Measurements from ENCODE around the gene GRID1. TPM values are rescaled to one million over a fixed set of nuclear protein-coding genes. Genes with fewer than 3 reads are reported as not detected.

The GRID1 gene
- total RNA-seq, 1 donor from 2014 or later = 3.0 TPM

GRCh38 chr10:85645053-85645452 is 721.5 kb downstream of the GRID1 start:
- DNase-seq (ENCODE audit: low spot score) = no peak
- intact Hi-C loops (cut with DNase I) = no loop called here

- intact Hi-C loops (cut with DNase I) = no loop called here
These were observed 722.6 kb downstream of the GRID1 start for GRCh38 chr10:85643845-85644525.

GRCh38 chr10:85643171-85643844 is 723.3 kb downstream of the GRID1 start:
- DNase-seq (ENCODE audit: low spot score) = no peak
- intact Hi-C loops (cut with DNase I) = no loop called here

More at GRCh38 chr10:85643845-85644525, 722.6 kb downstream of the GRID1 start:
- no peak for DNase-seq (ENCODE audit: low spot score)

- intact Hi-C loops (cut with DNase I) = no loop called here
- DNase-seq (ENCODE audit: low spot score) = no peak
These were observed 724.0 kb downstream of the GRID1 start for GRCh38 chr10:85642421-85643170.

DNA sequence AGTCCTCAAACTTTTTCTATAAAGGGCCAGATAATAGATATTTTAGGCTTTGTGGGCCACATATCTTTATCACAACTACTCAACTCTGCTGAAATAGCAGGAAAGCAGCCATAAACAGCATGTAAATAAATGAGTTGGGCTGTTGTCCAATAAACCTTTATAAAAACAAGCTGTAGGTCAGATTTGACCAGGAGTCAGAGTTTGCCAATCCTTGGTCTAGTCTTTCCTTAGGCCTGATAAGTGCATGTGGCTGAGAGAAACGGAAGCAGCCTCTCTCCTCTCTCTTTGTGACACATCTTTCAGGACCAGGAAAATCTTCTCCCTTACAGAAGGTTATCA is 724.5 kb downstream of the GRID1 start:
- DNase-seq (ENCODE audit: low spot score) = no peak
- intact Hi-C loops (cut with DNase I) = no loop called here

GRCh38 chr10:85641479-85642009 is 725.1 kb downstream of the GRID1 start:
- intact Hi-C loops (cut with DNase I) = no loop called here

DNA sequence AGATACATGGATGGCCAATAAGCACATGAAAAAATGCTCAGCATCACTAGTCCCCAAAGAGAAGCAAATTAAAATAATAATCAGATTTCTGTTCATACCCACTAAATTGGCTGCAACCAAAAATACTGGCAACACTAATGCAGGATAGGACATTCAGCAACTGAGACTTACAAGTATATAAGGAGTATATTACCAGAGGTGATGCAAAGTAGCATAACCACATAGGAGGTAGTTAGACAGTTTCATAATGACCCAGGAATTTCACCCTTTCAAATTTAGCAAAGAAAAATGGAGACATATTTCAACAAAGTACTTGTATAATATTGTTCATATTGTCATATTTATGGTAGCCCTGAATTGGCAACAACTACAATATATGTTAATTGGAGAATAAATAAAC is 727.8 kb downstream of the GRID1 start:
- DNase-seq (ENCODE audit: low spot score) = no peak
- intact Hi-C loops (cut with DNase I) = no loop called here

More at GRCh38 chr10:85641479-85642009, 725.1 kb downstream of the GRID1 start:
- DNase-seq (ENCODE audit: low spot score) = no peak

DNA sequence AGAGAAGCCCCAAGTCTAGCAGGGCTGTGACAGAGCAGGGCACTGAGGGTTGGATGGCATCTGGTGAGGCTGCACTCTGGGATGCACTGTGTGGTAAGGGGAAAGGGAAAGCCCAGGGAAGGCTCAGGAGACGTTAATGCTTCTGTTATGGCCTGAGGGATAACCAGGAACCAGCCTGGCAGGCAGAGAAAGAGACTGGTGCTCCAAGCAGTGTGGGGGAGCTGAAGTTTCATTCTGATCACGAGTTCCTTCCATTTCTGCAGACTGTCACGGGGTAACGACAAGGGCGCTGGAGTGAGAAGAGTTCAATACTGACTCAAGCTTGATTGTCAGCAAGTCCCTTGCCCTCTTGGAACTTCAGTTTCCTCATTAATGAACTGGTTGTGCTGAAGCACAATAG is 730.9 kb downstream of the GRID1 start:
- intact Hi-C loops (cut with DNase I) = no loop called here
- DNase-seq (ENCODE audit: low spot score) = no peak

GRCh38 chr10:85624511-85624910 is 742.1 kb downstream of the GRID1 start:
- no peak for DNase-seq (ENCODE audit: low spot score)
- intact Hi-C loops (cut with DNase I) = no loop called here

DNA sequence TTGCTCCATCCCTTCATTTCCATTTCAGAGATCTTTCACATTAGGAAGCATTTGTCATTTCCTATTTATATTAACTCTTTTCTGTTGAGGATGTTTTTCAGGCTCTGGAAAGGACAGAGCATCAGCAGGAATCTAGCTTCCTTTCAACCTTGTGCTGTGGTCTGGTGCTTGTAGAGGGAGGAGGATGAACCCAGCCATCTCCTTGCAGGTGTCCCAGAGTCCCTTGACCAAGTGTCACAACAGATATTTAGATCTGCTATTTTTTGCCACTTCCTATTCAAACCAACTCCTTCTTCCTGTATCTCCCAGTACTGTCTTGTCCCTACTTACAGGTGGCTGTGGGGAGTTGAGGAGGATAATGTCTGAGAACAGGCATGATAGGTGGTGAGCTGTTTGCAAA is 742.8 kb downstream of the GRID1 start:
- intact Hi-C loops (cut with DNase I) = no loop called here
- no peak for DNase-seq (ENCODE audit: low spot score)

DNA sequence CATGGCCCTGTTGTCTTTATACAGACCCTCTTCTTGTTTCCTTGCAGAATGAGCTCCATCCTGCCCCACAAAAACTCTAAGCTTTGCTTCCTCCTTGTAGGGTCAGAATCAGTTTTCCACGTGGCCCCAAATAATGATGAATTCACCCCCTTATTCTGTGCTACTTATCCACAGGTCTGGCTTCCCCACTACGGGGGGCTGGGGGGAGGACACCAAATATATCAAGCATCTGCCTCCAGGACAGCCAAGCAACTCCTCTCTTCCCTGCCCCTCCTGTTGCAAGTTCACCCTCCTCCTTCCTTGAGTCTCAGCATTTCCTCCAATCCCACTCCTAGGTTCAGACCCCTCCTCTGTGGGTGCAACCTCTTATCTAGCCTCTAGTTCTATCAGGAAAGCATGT is 743.3 kb downstream of the GRID1 start:
- intact Hi-C loops (cut with DNase I) = no loop called here
- no peak for DNase-seq (ENCODE audit: low spot score)

DNA sequence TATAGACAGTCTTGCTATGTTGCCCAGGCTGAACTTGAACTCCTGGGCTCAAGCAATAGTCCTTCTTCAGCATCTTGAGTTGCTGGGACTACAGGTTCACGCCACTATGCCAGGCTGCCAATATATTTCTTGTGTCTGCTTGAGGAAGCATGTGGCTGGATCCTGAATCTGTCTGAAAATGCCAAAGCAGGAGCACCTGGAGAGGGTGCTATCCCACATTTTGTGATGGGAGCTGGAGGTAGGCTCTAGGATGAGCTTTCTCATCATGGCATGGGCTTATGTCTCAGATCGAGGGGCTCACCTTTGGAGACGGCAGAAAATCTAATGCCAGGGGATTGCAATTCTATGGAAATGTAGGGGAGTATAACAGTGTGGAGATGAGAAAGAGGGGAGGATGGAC is 744.2 kb downstream of the GRID1 start:
- intact Hi-C loops (cut with DNase I) = no loop called here
- no peak for DNase-seq (ENCODE audit: low spot score)

GRCh38 chr10:85621562-85621961 is 745.0 kb downstream of the GRID1 start:
- intact Hi-C loops (cut with DNase I) = no loop called here

GRCh38 chr10:85620807-85621206 is 745.8 kb downstream of the GRID1 start:
- intact Hi-C loops (cut with DNase I) = no loop called here
- no peak for DNase-seq (ENCODE audit: low spot score)

More at GRCh38 chr10:85621562-85621961, 745.0 kb downstream of the GRID1 start:
- no peak for DNase-seq (ENCODE audit: low spot score)

- intact Hi-C loops (cut with DNase I) = no loop called here
- DNase-seq (ENCODE audit: low spot score) = peak; percentile 31
These were observed 746.8 kb downstream of the GRID1 start for GRCh38 chr10:85619832-85620231.

DNA sequence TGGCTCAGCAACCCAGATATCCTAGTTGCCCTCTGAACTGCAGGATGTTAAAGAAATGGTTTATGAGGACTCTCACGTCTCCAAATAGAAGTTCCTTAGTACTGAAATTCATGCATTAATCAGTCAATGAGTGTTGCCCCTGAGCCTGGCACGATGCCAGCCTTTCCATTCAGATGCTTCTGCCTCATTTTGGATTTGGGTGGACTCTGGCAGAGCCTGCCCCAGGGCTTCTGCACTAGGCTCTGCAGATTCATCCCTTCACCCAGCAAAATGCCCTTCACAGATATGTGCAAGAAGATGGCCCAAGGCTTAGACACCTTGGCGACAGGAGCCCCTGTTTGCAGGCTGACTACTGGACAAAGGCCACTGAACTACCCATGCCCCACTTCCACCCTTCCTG is 747.8 kb downstream of the GRID1 start:
- intact Hi-C loops (cut with DNase I) = no loop called here
- DNase-seq (ENCODE audit: low spot score) = peak; percentile 61

- intact Hi-C loops (cut with DNase I) = no loop called here
- peak; percentile 54 for DNase-seq (ENCODE audit: low spot score)
These were observed 748.6 kb downstream of the GRID1 start for GRCh38 chr10:85617751-85618546.

- intact Hi-C loops (cut with DNase I) = no loop called here
- peak; percentile 44 for DNase-seq (ENCODE audit: low spot score)
These were observed 751.0 kb downstream of the GRID1 start for GRCh38 chr10:85615556-85615955.

DNA sequence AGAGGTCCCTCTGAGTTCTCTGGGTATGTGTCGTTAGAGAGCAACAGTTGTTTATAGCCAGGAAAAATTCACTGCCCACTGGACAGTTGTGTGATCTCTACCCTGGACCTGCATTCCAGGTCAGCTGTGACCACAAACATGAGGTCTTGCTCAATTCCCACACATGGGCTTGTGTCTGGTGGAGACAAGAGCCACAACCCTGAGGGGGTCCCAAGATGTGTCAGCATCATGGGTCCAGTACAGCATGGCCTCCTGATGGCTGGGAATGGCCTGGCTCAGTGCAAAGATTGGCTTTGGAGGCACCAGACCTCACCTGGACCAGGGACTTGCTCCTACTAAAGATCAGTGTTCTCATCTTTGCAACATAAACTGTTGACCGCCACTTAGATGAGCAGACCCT is 751.6 kb downstream of the GRID1 start:
- intact Hi-C loops (cut with DNase I) = no loop called here
- peak; percentile 29 for DNase-seq (ENCODE audit: low spot score)

GRCh38 chr10:85614566-85614965 is 752.0 kb downstream of the GRID1 start:
- intact Hi-C loops (cut with DNase I) = no loop called here

More at GRCh38 chr10:85614566-85614965, 752.0 kb downstream of the GRID1 start:
- peak; percentile 20 for DNase-seq (ENCODE audit: low spot score)
